IMR-90 (cell line): ENCODE results near the gene NTMT1. TPM values are rescaled to one million over a fixed set of nuclear protein-coding genes. Genes with fewer than 3 reads are reported as not detected.

ENCODE experiments used
- ATAC-seq: fragments of 200-7000 bp; cut with Tn5 transposase; 2 replicates; pipeline ENCODE4 v1.9.1; 2020; ENCODE audit warnings: low read depth, mild to moderate bottlenecking, moderate library complexity
- BruUV-seq: library from RNA; stranded (reverse); fragments of 400-500 nt; replicated peaks from 2 replicates; lab custom pipeline; 2021; lab: Mats Ljungman, UMichigan
- CTCF ChIA-PET: fragments of 300-600 bp; formaldehyde crosslinking; extraction: SDS; loops from one replicate; lab custom pipeline; 2021; ENCODE audit warnings: antibody characterized with exemption; lab: Yijun Ruan, JAX
- POLR2A ChIA-PET: fragments of 300-600 bp; sonication (Branson Sonifier 250); formaldehyde crosslinking; loops from one replicate; lab custom pipeline; 2022; ENCODE audit warnings: antibody characterized with exemption; ENCODE audit not compliant: unreplicated experiment; lab: Charles Lee
- DNase-seq: peaks from one replicate; pipeline ENCODE4 v3.0.0; 2013
- H2AFZ ChIP-seq: replicated peaks from 2 replicates; pipeline ENCODE3; 2013; ENCODE audit warnings: low read length, mild to moderate bottlenecking; ENCODE audit not compliant: poor library complexity
- H2AK5ac ChIP-seq: 2 replicates; pipeline ENCODE4 v1.6.1; 2013; ENCODE audit warnings: low read depth, low read length, inconsistent platforms
- H2AK9ac ChIP-seq: replicated peaks from 2 replicates; pipeline ENCODE3; 2013; ENCODE audit warnings: mild to moderate bottlenecking, low read depth, low read length, moderate library complexity; ENCODE audit not compliant: poor library complexity
- H2BK120ac ChIP-seq: 2 replicates; pipeline ENCODE4 v1.6.1; 2013; ENCODE audit warnings: low read depth, low read length, inconsistent platforms
- H2BK15ac ChIP-seq: 3 replicates; pipeline ENCODE4 v1.6.1; 2013; ENCODE audit warnings: low read depth, low read length, inconsistent platforms
- H2BK20ac ChIP-seq: 2 replicates; pipeline ENCODE4 v1.6.1; 2013; ENCODE audit warnings: low read depth, mild to moderate bottlenecking, inconsistent platforms, low read length, moderate library complexity
- H2BK5ac ChIP-seq: 2 replicates; pipeline ENCODE4 v1.6.1; 2013; ENCODE audit warnings: mild to moderate bottlenecking, low read depth, low read length, inconsistent platforms; ENCODE audit not compliant: poor library complexity, severe bottlenecking
- H3K14ac ChIP-seq: replicated peaks from 2 replicates; pipeline ENCODE4 v1.6.1; 2013; ENCODE audit warnings: low read depth, low read length, inconsistent platforms
- H3K18ac ChIP-seq: 2 replicates; pipeline ENCODE4 v1.6.1; 2013; ENCODE audit warnings: low read depth, low read length, control low read depth
- H3K23ac ChIP-seq: 2 replicates; pipeline ENCODE4 v1.6.1; 2013; ENCODE audit warnings: low read depth, low read length, inconsistent platforms
- H3K27ac ChIP-seq: 2 replicates; pipeline ENCODE4 v1.5.1; 2013; ENCODE audit warnings: mild to moderate bottlenecking, control low read depth, low read length; ENCODE audit not compliant: insufficient read depth
- H3K27me3 ChIP-seq: 2 replicates; pipeline ENCODE4 v1.6.1; 2013; ENCODE audit warnings: low read length; ENCODE audit not compliant: control insufficient read depth, insufficient read depth
- H3K36me3 ChIP-seq: 2 replicates; pipeline ENCODE4 v1.6.1; 2013; ENCODE audit warnings: low read length, mixed read lengths; ENCODE audit not compliant: control insufficient read depth, insufficient read depth
- H3K4ac ChIP-seq: 2 replicates; pipeline ENCODE4 v1.6.1; 2013; ENCODE audit warnings: low read depth, low read length, inconsistent platforms
- H3K4me1 ChIP-seq: 2 replicates; pipeline ENCODE4 v1.6.1; 2013; ENCODE audit warnings: low read length, mixed read lengths; ENCODE audit not compliant: control insufficient read depth, insufficient read depth
- H3K4me2 ChIP-seq: 2 replicates; pipeline ENCODE4 v1.6.1; 2013; ENCODE audit warnings: low read depth, mild to moderate bottlenecking, control low read depth, low read length, moderate library complexity
- H3K4me3 ChIP-seq: 2 replicates; pipeline ENCODE4 v1.5.1; 2013; ENCODE audit warnings: low read depth, mild to moderate bottlenecking, control low read depth, low read length, moderate library complexity; ENCODE audit not compliant: insufficient read depth
- H3K56ac ChIP-seq: 2 replicates; pipeline ENCODE4 v1.6.1; 2013; ENCODE audit warnings: low read length, inconsistent platforms; ENCODE audit not compliant: insufficient read depth; ENCODE audit errors: extremely low read depth
- H3K79me1 ChIP-seq, 2 experiments: 2 replicates each; pipeline ENCODE4 v1.6.1; 2013; ENCODE audit warnings: low read length in 2 of 2, inconsistent platforms in 1 of 2, low read depth in 1 of 2
- H3K9ac ChIP-seq: 2 replicates; pipeline ENCODE4 v1.6.1; 2013; ENCODE audit warnings: low read depth, low read length, control low read depth
- H3K9me1 ChIP-seq: 2 replicates; pipeline ENCODE4 v1.6.1; 2013; ENCODE audit warnings: low read length, inconsistent platforms; ENCODE audit not compliant: insufficient read depth
- H3K9me3 ChIP-seq: 2 replicates; pipeline ENCODE4 v1.6.1; 2013; ENCODE audit warnings: low read length; ENCODE audit not compliant: control insufficient read depth, insufficient read depth
- H4K20me1 ChIP-seq: 2 replicates; pipeline ENCODE4 v1.6.1; 2013; ENCODE audit warnings: low read length, inconsistent platforms; ENCODE audit not compliant: insufficient read depth
- H4K5ac ChIP-seq: 2 replicates; pipeline ENCODE4 v1.6.1; 2013; ENCODE audit warnings: mild to moderate bottlenecking, low read depth, low read length, control low read depth
- H4K8ac ChIP-seq, 2 experiments: 2 replicates each; pipeline ENCODE4 v1.6.1; 2013; ENCODE audit warnings: low read depth in 2 of 2, low read length in 2 of 2, control low read depth in 1 of 2, inconsistent platforms in 1 of 2
- H4K91ac ChIP-seq: 2 replicates; pipeline ENCODE4 v1.6.1; 2013; ENCODE audit warnings: low read depth, low read length, inconsistent platforms; ENCODE audit not compliant: insufficient read depth
- BHLHE40 ChIP-seq: fragments of 150-350 bp; IDR thresholded peaks from 2 replicates; pipeline ENCODE4 v1.6.1; 2016; ENCODE audit warnings: mild to moderate bottlenecking, low read depth, low read length
- CEBPB ChIP-seq: IDR thresholded peaks from 2 replicates; pipeline ENCODE4 v1.6.1; 2012; ENCODE audit warnings: low read depth, low read length, improper control_type of control experiment
- CHD1 ChIP-seq: IDR thresholded peaks from 2 replicates; pipeline ENCODE4 v1.6.1; 2012; ENCODE audit warnings: low read depth, low read length, improper control_type of control experiment
- FOS ChIP-seq: fragments of 150-350 bp; IDR thresholded peaks from 2 replicates; pipeline ENCODE4 v1.6.1; 2016; ENCODE audit warnings: low read depth, low read length
- MAFK ChIP-seq: IDR thresholded peaks from 2 replicates; pipeline ENCODE4 v1.6.1; 2012; ENCODE audit warnings: low read depth, low read length, improper control_type of control experiment
- MAZ ChIP-seq: IDR thresholded peaks from 2 replicates; pipeline ENCODE4 v1.6.1; 2012; ENCODE audit warnings: low read depth, mild to moderate bottlenecking, low read length, improper control_type of control experiment, moderate library complexity, borderline replicate concordance
- MXI1 ChIP-seq: IDR thresholded peaks from 2 replicates; pipeline ENCODE4 v1.6.1; 2012; ENCODE audit warnings: low read depth, mild to moderate bottlenecking, low read length, moderate library complexity, borderline replicate concordance
- NFE2L2 ChIP-seq: fragments of 150-350 bp; IDR thresholded peaks from 2 replicates; pipeline ENCODE4 v1.6.1; 2016; ENCODE audit warnings: low read depth, mild to moderate bottlenecking, low read length
- POLR2A ChIP-seq: IDR thresholded peaks from 2 replicates; pipeline ENCODE4 v1.6.1; 2012; ENCODE audit warnings: mild to moderate bottlenecking, low read depth, low read length
- RAD21 ChIP-seq: IDR thresholded peaks from 2 replicates; pipeline ENCODE4 v1.6.1; 2012; ENCODE audit warnings: low read length, improper control_type of control experiment
- RCOR1 ChIP-seq: IDR thresholded peaks from 2 replicates; pipeline ENCODE4 v1.6.1; 2012; ENCODE audit warnings: mild to moderate bottlenecking, low read length, improper control_type of control experiment; ENCODE audit not compliant: insufficient replicate concordance
- RFX5 ChIP-seq: IDR thresholded peaks from 2 replicates; pipeline ENCODE4 v1.8.0; 2012; ENCODE audit warnings: low read depth, mild to moderate bottlenecking, low read length, moderate library complexity
- SMC3 ChIP-seq: fragments of 150-350 bp; IDR thresholded peaks from 2 replicates; pipeline ENCODE4 v1.6.1; 2016; ENCODE audit warnings: low read depth, mild to moderate bottlenecking, antibody characterized with exemption, low read length, moderate library complexity
- WGBS, 2 experiments: methylation state at CpG; one replicate each; pipeline versions ENCODE4 v1.1.5 to v1.1.7; 2013; ENCODE audit warnings: missing lambda C conversion rate in 2 of 2; ENCODE audit not compliant: insufficient read length in 1 of 2; ENCODE audit errors: extremely low coverage in 2 of 2; 5-methylcytosine and 5-hydroxymethylcytosine counted together
- dilution Hi-C: fragments of 300-500 bp; cut with HindIII; formaldehyde crosslinking; loops from one replicate; pipeline ENCODE4 v1.14.3; 2018; ENCODE audit warnings: low sequenced_read_pairs; ENCODE audit not compliant: unreplicated experiment
- in situ Hi-C: fragments of 300-500 bp; cut with MboI; formaldehyde crosslinking; loops from 3 replicates; pipeline ENCODE4 v1.14.3; 2019; ENCODE audit warnings: low sequenced_read_pairs, inconsistent platforms, mixed read lengths
- intact Hi-C: fragments of 100-400 bp; cut with micrococcal nuclease; formaldehyde crosslinking; loops from 2 replicates; pipeline ENCODE4 v1.10.0; 2022
- polyA plus RNA-seq, 3 experiments: library from polyadenylated mRNA; depleted of rRNA; stranded (reverse); fragments of >200 nt; gene quantifications; 2 replicates each; pipeline ENCODE4 v1.2.3, GENCODE V29; 2012; ENCODE audit warnings: low replicate concordance in 1 of 3
- total RNA-seq: library from RNA; depleted of rRNA; stranded (reverse); fragments of >200 nt; gene quantifications from 2 replicates; pipeline ENCODE4 v1.2.3, GENCODE V29; 2012
- TF ChIP-seq, protein P1 (sequence below): fragments of 150-350 bp; IDR thresholded peaks from 2 replicates; pipeline ENCODE4 v1.6.1; 2017; ENCODE audit warnings: mild to moderate bottlenecking, antibody characterized with exemption, low read length, low read depth
- TF ChIP-seq, protein P2 (sequence below): conservative IDR thresholded peaks from 2 replicates; pipeline ENCODE4 v1.5.1; 2012; ENCODE audit warnings: mild to moderate bottlenecking, low read depth, low read length, improper control_type of control experiment
- TF ChIP-seq, protein P3 (sequence below): fragments of 150-350 bp; IDR thresholded peaks from 2 replicates; pipeline ENCODE4 v1.6.1; 2016; ENCODE audit warnings: low read depth, mild to moderate bottlenecking, low read length, moderate library complexity, borderline replicate concordance

Gene NTMT1
- total and polyA plus RNA-seq, 2 of the 4 experiments (the other 2 are of a cell fraction): 68.1 to 88.1 TPM

- H4K91ac ChIP-seq: no peak overlapping the region
- no peak overlapping the region for H3K4me3 ChIP-seq
- no peaks in the 10 kb centered on the region for H3K9me3 ChIP-seq
- H2AK9ac ChIP-seq: no peak overlapping the region
- peaks cover 16 to 86% of the 10 kb centered on the region in 2 experiments for H3K79me1 ChIP-seq
- H3K4me1 ChIP-seq: peaks cover 32% of the 10 kb centered on the region
- POLR2A ChIA-PET: no interaction called here
- H3K4me2 ChIP-seq: no peak overlapping the region
- intact Hi-C loops: no loop called here
- no TSS peak for BruUV-seq
- 80% methylated on average over 1 of the region's 4 CpGs; no CpG with 5 or more reads in 1 of the 2 experiments for WGBS, 2 experiments
- TF ChIP-seq, protein P1, sequence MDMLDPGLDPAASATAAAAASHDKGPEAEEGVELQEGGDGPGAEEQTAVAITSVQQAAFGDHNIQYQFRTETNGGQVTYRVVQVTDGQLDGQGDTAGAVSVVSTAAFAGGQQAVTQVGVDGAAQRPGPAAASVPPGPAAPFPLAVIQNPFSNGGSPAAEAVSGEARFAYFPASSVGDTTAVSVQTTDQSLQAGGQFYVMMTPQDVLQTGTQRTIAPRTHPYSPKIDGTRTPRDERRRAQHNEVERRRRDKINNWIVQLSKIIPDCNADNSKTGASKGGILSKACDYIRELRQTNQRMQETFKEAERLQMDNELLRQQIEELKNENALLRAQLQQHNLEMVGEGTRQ: no peak
- TF ChIP-seq CHD1 (no peak), NFE2L2 (no peak), RFX5 (no peak), FOS (no peak), RCOR1 (no peak), MAZ (no peak), POLR2A (no peak), SMC3 (no peak), MAFK (no peak), MXI1 (no peak), RAD21 (no peak), CEBPB (no peak), BHLHE40 (no peak)
- TF ChIP-seq, protein P2, sequence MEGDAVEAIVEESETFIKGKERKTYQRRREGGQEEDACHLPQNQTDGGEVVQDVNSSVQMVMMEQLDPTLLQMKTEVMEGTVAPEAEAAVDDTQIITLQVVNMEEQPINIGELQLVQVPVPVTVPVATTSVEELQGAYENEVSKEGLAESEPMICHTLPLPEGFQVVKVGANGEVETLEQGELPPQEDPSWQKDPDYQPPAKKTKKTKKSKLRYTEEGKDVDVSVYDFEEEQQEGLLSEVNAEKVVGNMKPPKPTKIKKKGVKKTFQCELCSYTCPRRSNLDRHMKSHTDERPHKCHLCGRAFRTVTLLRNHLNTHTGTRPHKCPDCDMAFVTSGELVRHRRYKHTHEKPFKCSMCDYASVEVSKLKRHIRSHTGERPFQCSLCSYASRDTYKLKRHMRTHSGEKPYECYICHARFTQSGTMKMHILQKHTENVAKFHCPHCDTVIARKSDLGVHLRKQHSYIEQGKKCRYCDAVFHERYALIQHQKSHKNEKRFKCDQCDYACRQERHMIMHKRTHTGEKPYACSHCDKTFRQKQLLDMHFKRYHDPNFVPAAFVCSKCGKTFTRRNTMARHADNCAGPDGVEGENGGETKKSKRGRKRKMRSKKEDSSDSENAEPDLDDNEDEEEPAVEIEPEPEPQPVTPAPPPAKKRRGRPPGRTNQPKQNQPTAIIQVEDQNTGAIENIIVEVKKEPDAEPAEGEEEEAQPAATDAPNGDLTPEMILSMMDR: no peak
- TF ChIP-seq, protein P3, sequence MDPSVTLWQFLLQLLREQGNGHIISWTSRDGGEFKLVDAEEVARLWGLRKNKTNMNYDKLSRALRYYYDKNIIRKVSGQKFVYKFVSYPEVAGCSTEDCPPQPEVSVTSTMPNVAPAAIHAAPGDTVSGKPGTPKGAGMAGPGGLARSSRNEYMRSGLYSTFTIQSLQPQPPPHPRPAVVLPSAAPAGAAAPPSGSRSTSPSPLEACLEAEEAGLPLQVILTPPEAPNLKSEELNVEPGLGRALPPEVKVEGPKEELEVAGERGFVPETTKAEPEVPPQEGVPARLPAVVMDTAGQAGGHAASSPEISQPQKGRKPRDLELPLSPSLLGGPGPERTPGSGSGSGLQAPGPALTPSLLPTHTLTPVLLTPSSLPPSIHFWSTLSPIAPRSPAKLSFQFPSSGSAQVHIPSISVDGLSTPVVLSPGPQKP: no peak
- peaks cover 55% of the 10 kb centered on the region for H3K36me3 ChIP-seq
- no peak overlapping the region for H3K18ac ChIP-seq
- DNase-seq (no peak), ATAC-seq (no peak)
- H2BK20ac ChIP-seq: no peak overlapping the region
- no peak overlapping the region for H3K56ac ChIP-seq
- CTCF ChIA-PET: no interaction called here
- H3K9ac ChIP-seq: no peak overlapping the region
- H3K14ac ChIP-seq: no peak overlapping the region
- peaks cover 94% of the 10 kb centered on the region for H4K20me1 ChIP-seq
- no peak overlapping the region for H3K27ac ChIP-seq
- no peak overlapping the region for H2BK5ac ChIP-seq
- no peaks in the 10 kb centered on the region for H3K27me3 ChIP-seq
- H2BK120ac ChIP-seq: no peak overlapping the region
- in situ Hi-C loops: no loop called here
- peaks cover 41% of the 10 kb centered on the region for H3K9me1 ChIP-seq
- no peak overlapping the region for H2BK15ac ChIP-seq
- H3K23ac ChIP-seq: no peak overlapping the region
- no peak overlapping the region for H4K8ac ChIP-seq
- H3K4ac ChIP-seq: no peak overlapping the region
- H4K5ac ChIP-seq: no peak overlapping the region
- no peak overlapping the region for H2AFZ ChIP-seq
- dilution Hi-C loops: no loop called here
- H2AK5ac ChIP-seq: no peak overlapping the region; the same call in 1 of the 2 replicates
Observed at GRCh38 chr9:129633207-129633606, 7.2 kb downstream of the NTMT1 start.
